Measurements from ENCODE around the gene HS3ST6.
"Not testable (repeated sequence)": the region's sequence is repeated elsewhere in the genome, so short reads cannot be mapped to it uniquely, and the experiment has no call there.

The HS3ST6 gene

DNA sequence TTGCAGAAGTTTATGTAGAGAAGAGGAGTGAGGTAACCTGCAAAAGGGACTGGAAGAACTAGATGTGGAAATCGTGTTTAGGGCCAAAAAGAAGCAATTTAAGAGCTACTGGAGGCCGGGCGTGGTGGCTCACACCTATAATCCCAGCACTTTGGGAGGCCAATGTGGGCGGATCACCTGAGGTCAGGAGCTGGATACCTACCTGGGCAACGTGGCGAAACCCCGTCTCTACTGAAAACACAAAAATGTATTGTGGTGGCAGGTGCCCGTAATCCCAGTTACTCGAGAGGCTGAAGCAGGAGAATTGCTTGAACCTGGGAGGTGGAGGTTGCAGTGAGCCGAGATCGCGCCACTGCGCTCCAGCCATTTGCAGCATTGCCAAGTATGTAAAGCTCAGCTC is 42.1 kb downstream of the HS3ST6 start:
- not testable (repeated sequence) for DNase-seq

- DNase-seq, result no peak
These were observed 43.4 kb downstream of the HS3ST6 start for GRCh38 chr16:1874854-1875253.

DNA sequence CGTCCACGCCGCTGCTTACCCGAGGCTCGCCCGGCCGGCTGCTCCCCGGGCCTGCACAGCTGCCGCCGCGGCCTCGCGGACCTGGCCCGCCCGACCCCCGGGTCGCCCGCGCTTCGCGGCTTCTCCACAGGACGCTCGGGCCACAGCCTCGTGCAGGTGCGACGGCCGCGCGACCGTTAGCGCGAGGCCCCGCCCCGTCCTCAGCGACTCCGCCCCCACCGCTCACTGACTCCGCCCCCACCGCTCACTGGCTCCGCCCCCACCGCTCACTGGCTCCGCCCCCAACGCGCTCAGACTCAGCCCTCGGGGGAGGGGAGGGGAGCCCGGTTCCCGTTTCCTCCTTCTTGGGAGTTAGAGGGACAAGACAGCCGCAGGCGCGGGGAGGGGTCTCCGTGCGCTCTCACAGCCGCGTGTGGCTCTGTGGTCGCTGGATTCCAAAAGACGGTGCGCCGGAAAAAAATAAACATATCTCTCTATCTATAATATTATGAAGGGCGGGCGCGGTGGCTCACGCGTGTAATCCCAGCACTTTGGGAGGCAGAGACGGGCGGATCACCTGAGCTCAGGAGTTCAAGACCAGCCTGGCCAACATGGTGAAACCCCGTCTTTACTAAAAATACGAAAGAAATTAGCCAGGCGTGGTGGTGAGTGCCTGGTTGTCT is 46.1 kb downstream of the HS3ST6 start, which contains the start of gene MEIOB:
Gene MEIOB, minus strand, starts transcription at position 191 of the 662 bp plus-strand sequence. CDS start 3,989 bp downstream, outside the sequence.
- DNase-seq, result no peak

- no peak for DNase-seq
These were observed 47.7 kb downstream of the HS3ST6 start for GRCh38 chr16:1870365-1871082.

GRCh38 chr16:1865902-1866690 is 52.1 kb downstream of the HS3ST6 start:
- DNase-seq, result no peak

GRCh38 chr16:1863681-1864460 is 54.3 kb downstream of the HS3ST6 start:
- no peak for DNase-seq

GRCh38 chr16:1862394-1862793 is 55.8 kb downstream of the HS3ST6 start:
- DNase-seq, result no peak

- DNase-seq, result no peak
These were observed 56.5 kb downstream of the HS3ST6 start for GRCh38 chr16:1861730-1862129.
